Activated CD4-positive, alpha-beta T cell treated with anti-CD3 and anti-CD28 coated beads, Interleukin-10, Interleukin-2, amounts not matched to agents 100 ng/mL and 50 ng/mL, durations not matched to agents 16 hours and 8 hours (primary cell): ENCODE measurements around the gene LGALS8.
"Not testable (repeated sequence)": the region's sequence is repeated elsewhere in the genome, so short reads cannot be mapped to it uniquely, and the experiment has no call there.

ENCODE experiments used
- DNase-seq: peaks from one replicate; pipeline ENCODE4 v3.0.0-alpha.2; 2020

Gene LGALS8

DNA sequence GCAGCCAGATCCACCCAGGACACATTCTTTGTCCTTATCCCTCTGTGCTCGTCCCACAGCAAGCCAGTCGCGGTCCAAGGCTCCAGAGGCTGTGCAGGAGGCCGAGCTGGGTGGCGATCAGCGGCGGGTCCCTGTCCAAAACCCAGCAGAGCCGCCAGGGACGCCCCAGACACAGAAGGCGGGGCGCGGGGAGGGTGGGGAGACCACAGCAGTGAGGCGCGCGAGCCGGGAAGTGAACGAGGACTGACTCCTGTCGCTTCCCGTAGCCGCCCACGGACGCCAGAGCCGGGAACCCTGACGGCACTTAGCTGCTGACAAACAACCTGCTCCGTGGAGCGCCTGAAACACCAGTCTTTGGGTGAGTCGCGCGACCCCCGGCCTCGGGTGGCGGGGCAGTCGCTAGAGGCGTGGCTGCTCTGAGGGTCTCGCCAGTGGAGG, at the start of gene LGALS8:
Gene LGALS8, plus strand, starts transcription at position 279 of the 438 bp plus-strand sequence. CDS start 2,089 bp downstream, outside the sequence.
- peak; percentile 89 for DNase-seq

GRCh38 chr1:236476019-236476418, 47.8 kb upstream of the LGALS8 start:
- no peak for DNase-seq

DNA sequence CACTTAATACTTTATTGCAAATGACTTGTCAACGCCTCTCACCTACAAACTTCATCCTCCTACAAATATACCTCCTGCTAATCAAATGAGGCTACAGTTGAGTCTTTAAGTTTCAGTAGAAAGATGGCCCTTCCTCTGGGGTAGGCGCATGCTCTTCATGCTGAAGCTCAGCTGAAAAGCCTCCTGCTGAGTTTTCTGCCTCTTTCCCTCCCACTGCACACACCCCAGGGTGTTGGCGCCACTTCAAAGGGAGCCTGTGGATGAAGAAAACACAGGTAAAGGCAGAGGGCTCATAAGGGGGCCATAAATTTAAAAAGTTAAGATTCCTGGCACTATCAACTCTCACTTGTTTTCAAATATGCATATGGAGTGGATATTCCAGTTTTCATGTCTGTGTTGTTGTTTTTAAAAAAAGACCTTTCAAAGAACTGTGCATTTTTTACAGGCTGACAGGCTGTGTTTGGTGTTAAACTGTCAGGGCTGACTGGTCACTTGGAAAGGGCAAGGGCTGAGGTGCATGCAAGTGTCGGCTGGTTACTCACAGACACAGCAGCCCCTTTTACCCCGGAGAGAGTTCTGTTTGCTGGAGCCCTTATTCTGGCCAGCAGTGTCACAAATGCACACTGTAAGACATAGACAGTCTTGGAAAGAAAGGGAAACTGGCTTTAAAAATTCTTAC, 42.9 kb upstream of the LGALS8 start:
- no peak for DNase-seq

- DNase-seq: no peak
Observed at GRCh38 chr1:236484310-236484971, 39.3 kb upstream of the LGALS8 start.

GRCh38 chr1:236486356-236487002, 37.3 kb upstream of the LGALS8 start:
- no peak for DNase-seq

DNA sequence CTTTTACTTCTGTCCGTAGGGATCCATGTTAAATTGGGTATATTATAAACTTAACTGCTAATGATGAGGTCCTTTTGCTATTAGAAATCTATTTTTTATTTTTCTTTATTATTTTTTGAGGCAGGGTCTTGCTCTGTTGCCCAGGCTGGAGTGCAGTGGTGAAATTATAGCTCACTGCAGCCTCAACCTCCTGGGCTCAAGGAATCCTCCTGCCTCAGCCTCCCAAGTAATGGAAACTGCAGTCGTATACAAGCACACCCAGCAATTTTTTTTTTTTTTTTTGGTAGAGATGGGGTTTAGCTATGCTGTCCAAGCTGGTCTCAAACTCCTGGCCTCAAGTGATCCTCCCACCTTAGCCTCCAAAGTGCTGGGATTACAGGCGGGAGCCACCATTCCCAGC, 34.6 kb upstream of the LGALS8 start:
- not testable (repeated sequence) for DNase-seq

DNA sequence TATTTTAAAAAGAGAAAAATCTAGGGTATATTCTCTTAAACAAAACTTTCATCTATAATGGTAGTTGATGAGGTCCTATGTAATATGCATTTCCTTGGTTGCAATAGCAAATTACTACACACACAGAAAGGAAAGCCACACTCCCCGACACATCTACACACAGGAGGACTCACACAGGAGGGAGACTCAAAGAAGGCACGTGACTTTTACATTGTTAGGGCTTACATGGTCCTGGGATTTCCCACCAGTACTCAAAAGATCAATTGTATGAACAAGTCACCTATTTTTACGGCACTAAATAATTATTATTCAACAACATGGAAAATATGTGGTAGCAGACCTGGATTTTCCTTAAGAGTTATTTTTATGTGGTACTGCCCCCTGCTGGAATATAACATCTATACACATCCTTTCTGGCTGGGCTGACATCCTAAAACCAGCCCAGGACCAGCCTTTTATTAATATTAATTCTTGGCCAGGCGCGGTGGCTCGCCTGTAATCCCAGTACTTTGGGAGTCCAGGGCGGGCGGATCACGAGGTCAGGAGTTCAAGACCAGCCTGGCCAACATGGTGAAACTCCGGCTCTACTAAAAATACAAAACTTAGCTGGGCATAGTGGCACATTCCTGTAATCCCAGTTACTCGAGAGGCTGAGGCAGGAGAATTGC, 33.9 kb upstream of the LGALS8 start:
- DNase-seq: peak; percentile 48

DNA sequence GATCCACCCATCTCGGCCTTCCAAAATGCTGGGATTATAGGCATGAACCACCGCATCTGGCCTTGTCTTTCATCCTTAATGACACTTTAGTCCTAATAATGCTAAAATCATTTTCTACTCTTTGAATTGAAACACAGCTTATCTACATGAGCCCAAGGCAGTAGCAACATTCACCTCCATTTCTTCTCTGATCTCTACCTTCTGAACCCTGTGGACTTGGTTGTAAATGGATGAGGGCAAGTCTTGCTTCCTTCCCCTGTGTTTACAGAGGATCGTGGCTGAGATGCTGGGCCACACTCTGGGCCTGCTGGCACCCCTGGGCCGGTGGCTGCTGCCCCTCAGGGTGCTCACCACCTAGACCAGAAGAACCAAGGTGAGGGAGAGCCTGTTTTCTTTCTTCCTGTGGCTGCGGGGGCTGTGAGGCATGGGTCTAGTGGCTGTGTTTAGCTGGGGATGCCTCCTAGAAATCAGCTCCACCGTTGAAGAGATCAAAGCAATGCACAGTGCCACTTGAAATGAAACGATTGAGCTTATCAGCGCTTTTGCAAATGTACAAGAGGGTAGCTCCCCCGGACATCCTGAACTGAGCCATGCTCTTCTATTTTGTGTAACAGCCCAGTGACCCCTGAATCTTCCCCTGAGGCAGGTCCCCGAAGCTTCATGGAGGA, 32.2 kb upstream of the LGALS8 start:
- no peak for DNase-seq

- no peak for DNase-seq
Observed at GRCh38 chr1:236492378-236492777, 31.4 kb upstream of the LGALS8 start.

- DNase-seq: no peak
Observed at GRCh38 chr1:236494082-236494481, 29.7 kb upstream of the LGALS8 start.

DNA sequence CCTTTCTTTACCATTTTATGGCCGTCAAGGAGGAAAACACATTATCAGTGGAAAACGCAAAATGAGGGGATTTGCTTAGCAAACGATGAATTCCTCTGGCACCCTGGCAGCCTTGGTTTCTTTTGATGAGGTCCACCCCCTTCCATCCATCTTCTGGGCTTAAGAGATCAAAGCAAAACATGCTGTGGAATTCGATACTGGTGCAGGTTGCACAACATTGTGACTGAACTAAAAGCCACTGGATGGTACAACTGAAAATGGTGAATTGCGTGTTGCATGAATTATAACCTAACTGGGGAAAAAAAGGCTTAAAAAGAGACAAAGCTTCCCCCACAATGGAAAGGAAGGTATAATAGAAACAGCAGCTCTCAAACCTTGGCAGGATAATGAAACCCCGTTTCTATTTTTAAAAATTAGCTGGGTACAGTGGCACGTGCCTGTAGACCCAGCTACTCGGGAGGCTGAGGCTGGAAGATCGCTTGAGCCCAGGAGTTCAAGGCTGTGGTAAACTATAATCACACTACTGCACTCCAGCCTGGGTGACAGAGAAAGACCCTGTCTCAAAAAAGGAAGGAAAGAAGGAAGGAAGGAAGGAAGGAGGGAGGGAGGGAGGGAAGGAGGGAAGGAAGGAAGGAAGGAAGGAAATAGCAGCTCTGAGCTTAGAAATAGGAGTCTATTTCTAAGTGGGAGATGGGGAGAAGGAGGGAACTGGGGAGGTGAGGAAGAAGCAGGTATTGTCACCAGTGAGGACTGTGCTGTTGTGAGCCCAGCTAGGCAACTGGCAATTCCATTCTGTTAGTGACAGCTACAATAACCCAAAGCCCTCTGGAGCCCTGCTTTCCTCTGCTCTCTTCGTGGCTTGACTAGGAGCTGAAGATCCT, 29.0 kb upstream of the LGALS8 start:
- DNase-seq: no peak

DNA sequence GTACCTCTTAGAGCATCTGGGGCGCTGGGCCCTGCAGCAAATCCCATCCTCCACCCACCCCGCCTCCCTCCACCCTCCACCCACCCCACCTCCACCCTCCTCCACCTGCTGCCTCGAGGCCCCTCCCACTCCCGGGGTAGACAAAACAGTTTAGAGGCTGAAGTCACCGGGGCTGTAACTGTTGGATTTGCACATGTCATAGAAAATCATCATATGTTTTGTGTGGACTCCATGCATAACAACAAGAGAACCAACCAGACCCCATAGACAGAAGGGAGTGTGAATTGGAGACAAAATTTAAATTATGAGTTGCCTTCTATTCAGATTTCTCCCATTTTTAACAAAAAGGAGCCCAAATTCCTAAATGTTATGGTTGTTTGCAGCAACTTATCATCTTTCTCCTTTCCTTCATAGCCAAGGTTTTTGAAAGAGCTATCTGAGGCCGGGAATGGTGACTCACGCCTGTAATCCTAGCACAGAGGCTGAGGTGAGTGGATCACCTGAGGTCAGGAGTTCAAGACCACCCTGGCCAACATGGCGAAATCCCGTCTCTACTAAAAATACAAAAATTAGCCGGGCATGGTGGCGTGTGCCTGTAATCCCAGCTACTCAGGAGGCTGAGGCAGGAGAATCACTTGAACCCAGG, 28.2 kb upstream of the LGALS8 start:
- no peak for DNase-seq

GRCh38 chr1:236497908-236498307, 25.9 kb upstream of the LGALS8 start:
- no peak for DNase-seq

- DNase-seq: no peak
Observed at GRCh38 chr1:236501093-236501492, 22.7 kb upstream of the LGALS8 start.

- no peak for DNase-seq
Observed at GRCh38 chr1:236502579-236502971, 21.2 kb upstream of the LGALS8 start.

GRCh38 chr1:236502972-236503639, 20.7 kb upstream of the LGALS8 start:
- DNase-seq: peak; percentile 16

- not testable (repeated sequence) for DNase-seq
Observed at GRCh38 chr1:236504338-236504737, 19.4 kb upstream of the LGALS8 start.

DNA sequence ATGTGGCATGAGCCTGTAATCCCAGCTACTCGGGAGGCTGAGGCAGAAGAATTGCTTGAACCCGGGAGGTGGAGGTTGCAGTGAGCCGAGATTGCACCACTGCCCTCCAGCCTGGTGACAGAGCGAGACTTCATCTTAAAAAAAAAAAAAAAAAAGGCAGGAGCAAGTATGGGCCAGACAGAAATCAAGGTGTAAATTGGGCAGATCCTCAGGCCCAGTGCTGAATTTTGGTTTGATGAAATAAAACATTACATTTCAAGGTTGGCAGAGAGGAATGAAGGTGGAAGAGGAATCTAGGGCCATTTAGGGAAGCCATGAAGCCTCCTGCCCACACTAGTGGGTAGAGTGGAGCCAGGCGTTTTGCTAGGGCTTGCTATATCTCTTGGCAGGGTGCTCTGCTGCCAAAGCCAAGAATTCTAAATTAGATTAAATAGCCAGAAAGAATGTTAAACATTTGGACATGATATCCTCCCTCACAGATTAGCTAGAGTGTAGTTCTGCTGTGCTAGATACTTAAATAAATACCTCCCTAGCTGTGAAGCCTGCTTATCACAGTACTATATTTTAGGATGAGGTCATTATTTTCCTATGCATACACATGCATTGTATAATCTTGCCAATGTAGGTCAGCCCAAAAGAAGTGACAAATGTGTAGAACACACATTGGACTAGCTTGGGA, 16.6 kb upstream of the LGALS8 start:
- peak; percentile 27 for DNase-seq

GRCh38 chr1:236508593-236509027, 15.2 kb upstream of the LGALS8 start:
- peak; percentile 83 for DNase-seq

DNA sequence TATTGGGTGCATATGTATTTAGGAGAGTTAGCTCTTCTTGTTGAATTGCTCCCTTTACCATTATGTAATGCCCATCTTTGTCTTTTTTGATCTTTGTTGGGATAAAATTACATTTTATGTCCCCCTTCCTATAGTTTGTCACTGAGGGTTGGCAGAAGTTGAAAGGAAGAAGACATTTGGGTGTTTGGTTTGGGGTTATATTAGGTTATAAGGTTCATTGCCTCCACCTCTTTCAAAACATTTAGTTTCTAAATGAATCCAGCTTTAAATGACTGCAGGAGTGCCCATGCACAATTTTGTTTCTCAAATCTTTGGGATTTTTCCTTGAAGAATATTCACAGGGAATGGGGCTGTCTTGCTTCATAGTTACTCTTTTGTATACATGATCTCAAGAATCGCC, 14.6 kb upstream of the LGALS8 start:
- no peak for DNase-seq
